Uterus (tissue), 2 donors: Measurements from ENCODE around the gene MYO19.

Experiments used
- POLR2A ChIP-seq, 2 donors: fragments of 450-650 bp; IDR thresholded peaks; one replicate each; pipeline ENCODE4 v1.6.1; 2016; ENCODE audit warnings: antibody characterized with exemption in 2 of 2, mild to moderate bottlenecking in 1 of 2, moderate library complexity in 1 of 2
- TF ChIP-seq, protein P1 (sequence below), 4 experiments: fragments of 200-600 bp in 2 of 4; fragments of 450-650 bp in 2 of 4; sonication (generic) in 2 of 4; IDR thresholded peaks; one replicate each; pipeline ENCODE4 v1.5.1; 2016 to 2019; ENCODE audit warnings: antibody characterized with exemption in 4 of 4, mild to moderate bottlenecking in 2 of 4, moderate library complexity in 1 of 4

DNA sequence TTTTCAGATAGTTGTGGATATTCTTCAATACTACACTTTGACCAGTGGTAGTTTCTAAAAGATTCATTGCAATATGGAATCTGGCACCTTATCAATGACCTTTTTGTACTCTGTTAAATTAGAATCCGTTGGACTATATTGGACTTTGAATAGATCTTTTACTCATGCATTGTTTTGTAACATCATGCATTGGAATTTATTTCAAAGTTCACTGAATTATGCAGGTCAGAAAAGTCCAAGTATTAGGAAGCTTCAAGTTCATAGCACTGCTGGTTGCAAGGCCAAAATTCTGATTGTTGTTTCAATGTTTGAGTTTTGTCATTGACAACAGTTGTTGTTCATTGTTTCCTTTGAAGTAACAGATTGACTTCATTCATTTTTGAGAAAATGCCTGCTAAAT, 49.1 kb upstream of the MYO19 start:
- no peak for TF ChIP-seq POLR2A (IDR thresholded peaks at IDR 0.05)
- TF ChIP-seq, protein P1, sequence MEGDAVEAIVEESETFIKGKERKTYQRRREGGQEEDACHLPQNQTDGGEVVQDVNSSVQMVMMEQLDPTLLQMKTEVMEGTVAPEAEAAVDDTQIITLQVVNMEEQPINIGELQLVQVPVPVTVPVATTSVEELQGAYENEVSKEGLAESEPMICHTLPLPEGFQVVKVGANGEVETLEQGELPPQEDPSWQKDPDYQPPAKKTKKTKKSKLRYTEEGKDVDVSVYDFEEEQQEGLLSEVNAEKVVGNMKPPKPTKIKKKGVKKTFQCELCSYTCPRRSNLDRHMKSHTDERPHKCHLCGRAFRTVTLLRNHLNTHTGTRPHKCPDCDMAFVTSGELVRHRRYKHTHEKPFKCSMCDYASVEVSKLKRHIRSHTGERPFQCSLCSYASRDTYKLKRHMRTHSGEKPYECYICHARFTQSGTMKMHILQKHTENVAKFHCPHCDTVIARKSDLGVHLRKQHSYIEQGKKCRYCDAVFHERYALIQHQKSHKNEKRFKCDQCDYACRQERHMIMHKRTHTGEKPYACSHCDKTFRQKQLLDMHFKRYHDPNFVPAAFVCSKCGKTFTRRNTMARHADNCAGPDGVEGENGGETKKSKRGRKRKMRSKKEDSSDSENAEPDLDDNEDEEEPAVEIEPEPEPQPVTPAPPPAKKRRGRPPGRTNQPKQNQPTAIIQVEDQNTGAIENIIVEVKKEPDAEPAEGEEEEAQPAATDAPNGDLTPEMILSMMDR (IDR thresholded peaks at IDR 0.05), result no peak
